Fibroblast of peridontal ligament (primary cell): Measurements from ENCODE around the gene C2CD5.
A peak's percentile ranks its signal among the peaks of the same experiment; 100 is the strongest.
"Not testable (repeated sequence)": the region's sequence is repeated elsewhere in the genome, so short reads cannot be mapped to it uniquely, and the experiment has no call there.

Experiments used
- DNase-seq: peaks from one replicate; pipeline ENCODE4 v3.0.0-alpha.2; 2010; ENCODE audit errors: extremely low read depth

The C2CD5 gene

GRCh38 chr12:22536346-22536945, 7.9 kb downstream of the C2CD5 start:
- no peak for DNase-seq

- no peak for DNase-seq
These were observed 8.9 kb downstream of the C2CD5 start for GRCh38 chr12:22535478-22535877.

- DNase-seq: no peak
These were observed 9.3 kb downstream of the C2CD5 start for GRCh38 chr12:22535038-22535437.

- no peak for DNase-seq
These were observed 11.2 kb downstream of the C2CD5 start for GRCh38 chr12:22533155-22533554.

GRCh38 chr12:22532317-22532716, 12.0 kb downstream of the C2CD5 start:
- no peak for DNase-seq

GRCh38 chr12:22531205-22531604, 13.1 kb downstream of the C2CD5 start:
- no peak for DNase-seq

- DNase-seq: peak; percentile 19
These were observed 14.9 kb downstream of the C2CD5 start for GRCh38 chr12:22529281-22530060.

GRCh38 chr12:22527999-22528398, 16.3 kb downstream of the C2CD5 start:
- peak; percentile 78 for DNase-seq

GRCh38 chr12:22526836-22527235, 17.5 kb downstream of the C2CD5 start:
- DNase-seq: no peak

- DNase-seq: peak; percentile 52
These were observed 18.9 kb downstream of the C2CD5 start for GRCh38 chr12:22525426-22525825.

- peak; percentile 71 for DNase-seq
These were observed 25.3 kb downstream of the C2CD5 start for GRCh38 chr12:22518998-22519397.

- no peak for DNase-seq
These were observed 26.2 kb downstream of the C2CD5 start for GRCh38 chr12:22518060-22518719.

GRCh38 chr12:22514875-22515274, 29.5 kb downstream of the C2CD5 start:
- no peak for DNase-seq

- no peak for DNase-seq
These were observed 38.5 kb downstream of the C2CD5 start for GRCh38 chr12:22505826-22506225.

GRCh38 chr12:22500100-22500499, 44.2 kb downstream of the C2CD5 start:
- peak; percentile 47 for DNase-seq

GRCh38 chr12:22499445-22499844, 44.9 kb downstream of the C2CD5 start:
- no peak for DNase-seq

GRCh38 chr12:22494319-22494718, 50.0 kb downstream of the C2CD5 start:
- no peak for DNase-seq

- no peak for DNase-seq
These were observed 53.3 kb downstream of the C2CD5 start for GRCh38 chr12:22491034-22491433.

- DNase-seq: no peak
These were observed 55.9 kb downstream of the C2CD5 start for GRCh38 chr12:22488478-22488877.

- DNase-seq: not testable (repeated sequence)
These were observed 56.7 kb downstream of the C2CD5 start for GRCh38 chr12:22487683-22488082.

GRCh38 chr12:22481547-22482104, 62.7 kb downstream of the C2CD5 start:
- DNase-seq: no peak

GRCh38 chr12:22480814-22481213, 63.5 kb downstream of the C2CD5 start:
- not testable (repeated sequence) for DNase-seq

GRCh38 chr12:22480016-22480415, 64.3 kb downstream of the C2CD5 start:
- DNase-seq: no peak
